ENCODE data around the gene SIAH2.
A peak's percentile ranks its signal among the peaks of the same experiment; 100 is the strongest.

The SIAH2 gene

GRCh38 chr3:150727653-150728502, 35.1 kb downstream of the SIAH2 start:
- Mint-ChIP-seq H3K36me3 (ENCODE audit: insufficient read depth) (peaks cover 3% of the 10 kb centered on the region), H3K4me3 (no peak overlapping the region), H3K4me1 (ENCODE audit: low read depth in 2 of 2) (peaks cover 0 to 3% of the 10 kb centered on the region in 2 donors), H3K27me3 (no peaks in the 10 kb centered on the region), H3K9me3 (no peaks in the 10 kb centered on the region), H3K27ac (no peak overlapping the region)
- DNase-seq, result no peak
- no peak for ATAC-seq (replicated peaks)

- no peak overlapping the region for H3K27ac Mint-ChIP-seq
- ATAC-seq (replicated peaks) (no peak), DNase-seq (no peak)
- H3K4me3 Mint-ChIP-seq, result no peak overlapping the region
- no peaks in the 10 kb centered on the region for H3K27me3 Mint-ChIP-seq
- H3K4me1 Mint-ChIP-seq (ENCODE audit: low read depth in 2 of 2), result peaks cover 0 to 3% of the 10 kb centered on the region in 2 donors
- no peaks in the 10 kb centered on the region for H3K9me3 Mint-ChIP-seq
- peaks cover 3% of the 10 kb centered on the region for H3K36me3 Mint-ChIP-seq (ENCODE audit: insufficient read depth)
These were observed 37.4 kb downstream of the SIAH2 start for GRCh38 chr3:150725548-150725947.

- H3K9me3 Mint-ChIP-seq, result no peaks in the 10 kb centered on the region
- H3K36me3 Mint-ChIP-seq (ENCODE audit: insufficient read depth), result peaks cover 3% of the 10 kb centered on the region
- no peak for ATAC-seq (replicated peaks)
- H3K27me3 Mint-ChIP-seq, result no peaks in the 10 kb centered on the region
- peaks cover 0 to 3% of the 10 kb centered on the region in 2 donors for H3K4me1 Mint-ChIP-seq (ENCODE audit: low read depth in 2 of 2)
- H3K4me3 Mint-ChIP-seq, result no peak overlapping the region
- no peak for DNase-seq
- H3K27ac Mint-ChIP-seq, result peak overlapping the region in 1 of 2 donors; percentile 61
These were observed 39.0 kb downstream of the SIAH2 start for GRCh38 chr3:150723946-150724345.

- ATAC-seq (replicated peaks), result no peak
- H3K4me3 Mint-ChIP-seq, result no peak overlapping the region
- no peaks in the 10 kb centered on the region for H3K9me3 Mint-ChIP-seq
- H3K4me1 Mint-ChIP-seq (ENCODE audit: low read depth in 2 of 2), result peaks cover 0 to 3% of the 10 kb centered on the region in 2 donors
- DNase-seq, result no peak
- peaks cover 3% of the 10 kb centered on the region for H3K36me3 Mint-ChIP-seq (ENCODE audit: insufficient read depth)
- no peaks in the 10 kb centered on the region for H3K27me3 Mint-ChIP-seq
- no peak overlapping the region for H3K27ac Mint-ChIP-seq
These were observed 40.7 kb downstream of the SIAH2 start for GRCh38 chr3:150722267-150722666.

- Mint-ChIP-seq H3K9me3 (no peaks in the 10 kb centered on the region), H3K4me1 (ENCODE audit: low read depth in 2 of 2) (no peaks in the 10 kb centered on the region), H3K27me3 (no peaks in the 10 kb centered on the region), H3K27ac (no peak overlapping the region), H3K4me3 (peak overlapping the region in 1 of 2 donors; percentile 5), H3K36me3 (ENCODE audit: insufficient read depth) (peaks cover 3% of the 10 kb centered on the region)
- DNase-seq (peak; percentile 12 to 28 (median 14)), ATAC-seq (replicated peaks) (peak; percentile 95)
These were observed 41.5 kb downstream of the SIAH2 start for GRCh38 chr3:150721285-150722130.

- no peaks in the 10 kb centered on the region for H3K27me3 Mint-ChIP-seq
- peaks cover 3% of the 10 kb centered on the region for H3K36me3 Mint-ChIP-seq (ENCODE audit: insufficient read depth)
- no peaks in the 10 kb centered on the region for H3K4me1 Mint-ChIP-seq (ENCODE audit: low read depth in 2 of 2)
- DNase-seq, result no peak
- H3K27ac Mint-ChIP-seq, result no peak overlapping the region
- peaks cover 0 to under 1% of the 10 kb centered on the region in 2 donors for H3K9me3 Mint-ChIP-seq
- H3K4me3 Mint-ChIP-seq, result no peak overlapping the region
- ATAC-seq (replicated peaks), result no peak
These were observed 42.5 kb downstream of the SIAH2 start for GRCh38 chr3:150720444-150720843.

- Mint-ChIP-seq H3K4me1 (ENCODE audit: low read depth in 2 of 2) (peaks cover 4 to 10% of the 10 kb centered on the region in 2 donors), H3K9me3 (peaks cover 5 to 9% of the 10 kb centered on the region in 2 donors), H3K36me3 (ENCODE audit: insufficient read depth) (peaks cover 16% of the 10 kb centered on the region), H3K27ac (no peak overlapping the region), H3K4me3 (no peak overlapping the region), H3K27me3 (no peaks in the 10 kb centered on the region)
- no peak for DNase-seq
- no peak for ATAC-seq (replicated peaks)
These were observed 52.9 kb downstream of the SIAH2 start for GRCh38 chr3:150710097-150710496.

GRCh38 chr3:150703756-150704344, 59.1 kb downstream of the SIAH2 start, which contains the start of gene ERICH6:
Gene ERICH6 (minus strand): TSS chr3:150703920. CDS start chr3:150703898, 22 bp downstream.
- peak; percentile 87 for ATAC-seq (replicated peaks)

GRCh38 chr3:150703299-150703755, 59.6 kb downstream of the SIAH2 start:
- Mint-ChIP-seq H3K27me3 (no peaks in the 10 kb centered on the region), H3K4me1 (ENCODE audit: low read depth in 2 of 2) (peaks cover 15 to 17% of the 10 kb centered on the region in 2 donors), H3K9me3 (no peaks in the 10 kb centered on the region), H3K36me3 (ENCODE audit: insufficient read depth) (peaks cover 25% of the 10 kb centered on the region), H3K27ac (peak overlapping the region; percentile 97 to 100), H3K4me3 (peak overlapping the region; percentile 93 to 99)
- peak in 2 of 3 experiments; percentile 33 to 41 for DNase-seq
- peak; percentile 53 for ATAC-seq (replicated peaks)

More at GRCh38 chr3:150703756-150704344, 59.1 kb downstream of the SIAH2 start, which contains the start of gene ERICH6:
- H3K4me1 Mint-ChIP-seq (ENCODE audit: low read depth in 2 of 2), result peaks cover 16 to 17% of the 10 kb centered on the region in 2 donors
- peak within 1 kb of the TSS; percentile 93 to 99 for H3K4me3 Mint-ChIP-seq
- peaks cover 25% of the 10 kb centered on the region for H3K36me3 Mint-ChIP-seq (ENCODE audit: insufficient read depth)
- H3K27me3 Mint-ChIP-seq, result no peaks in the 10 kb centered on the region
- peak; percentile 77 to 79 (median 78) for DNase-seq
- H3K27ac Mint-ChIP-seq, result peak within 1 kb of the TSS; percentile 97 to 100
- H3K9me3 Mint-ChIP-seq, result no peaks in the 10 kb centered on the region

- no peak overlapping the region for H3K4me3 Mint-ChIP-seq
- DNase-seq (no peak), ATAC-seq (replicated peaks) (no peak)
- H3K27me3 Mint-ChIP-seq, result no peaks in the 10 kb centered on the region
- H3K4me1 Mint-ChIP-seq (ENCODE audit: low read depth in 2 of 2), result peaks cover 7 to 11% of the 10 kb centered on the region in 2 donors
- peaks cover 19% of the 10 kb centered on the region for H3K36me3 Mint-ChIP-seq (ENCODE audit: insufficient read depth)
- H3K9me3 Mint-ChIP-seq, result no peaks in the 10 kb centered on the region
- H3K27ac Mint-ChIP-seq, result no peak overlapping the region
These were observed 63.8 kb downstream of the SIAH2 start for GRCh38 chr3:150699068-150699639.

GRCh38 chr3:150697646-150698045, 65.3 kb downstream of the SIAH2 start:
- peaks cover 3 to 4% of the 10 kb centered on the region in 2 donors for H3K4me1 Mint-ChIP-seq (ENCODE audit: low read depth in 2 of 2)
- no peak for ATAC-seq (replicated peaks)

GRCh38 chr3:150691414-150692040, 71.4 kb downstream of the SIAH2 start:
- H3K36me3 Mint-ChIP-seq (ENCODE audit: insufficient read depth), result peaks cover 3% of the 10 kb centered on the region
- ATAC-seq (replicated peaks) (no peak), DNase-seq (no peak)
- no peak overlapping the region for H3K4me3 Mint-ChIP-seq
- no peak overlapping the region for H3K27ac Mint-ChIP-seq
- H3K27me3 Mint-ChIP-seq, result no peaks in the 10 kb centered on the region
- H3K9me3 Mint-ChIP-seq, result no peaks in the 10 kb centered on the region
- no peaks in the 10 kb centered on the region for H3K4me1 Mint-ChIP-seq (ENCODE audit: low read depth in 2 of 2)

More at GRCh38 chr3:150697646-150698045, 65.3 kb downstream of the SIAH2 start:
- Mint-ChIP-seq H3K4me3 (no peak overlapping the region), H3K36me3 (ENCODE audit: insufficient read depth) (peaks cover 4% of the 10 kb centered on the region), H3K27ac (no peak overlapping the region), H3K9me3 (no peaks in the 10 kb centered on the region), H3K27me3 (no peaks in the 10 kb centered on the region)
- DNase-seq, result no peak
